Measurements from ENCODE around the gene F8A1.
A peak's percentile ranks its signal among the peaks of the same experiment; 100 is the strongest.
"Not testable (repeated sequence)": the region's sequence is repeated elsewhere in the genome, so short reads cannot be mapped to it uniquely, and the experiment has no call there.

The F8A1 gene

DNA sequence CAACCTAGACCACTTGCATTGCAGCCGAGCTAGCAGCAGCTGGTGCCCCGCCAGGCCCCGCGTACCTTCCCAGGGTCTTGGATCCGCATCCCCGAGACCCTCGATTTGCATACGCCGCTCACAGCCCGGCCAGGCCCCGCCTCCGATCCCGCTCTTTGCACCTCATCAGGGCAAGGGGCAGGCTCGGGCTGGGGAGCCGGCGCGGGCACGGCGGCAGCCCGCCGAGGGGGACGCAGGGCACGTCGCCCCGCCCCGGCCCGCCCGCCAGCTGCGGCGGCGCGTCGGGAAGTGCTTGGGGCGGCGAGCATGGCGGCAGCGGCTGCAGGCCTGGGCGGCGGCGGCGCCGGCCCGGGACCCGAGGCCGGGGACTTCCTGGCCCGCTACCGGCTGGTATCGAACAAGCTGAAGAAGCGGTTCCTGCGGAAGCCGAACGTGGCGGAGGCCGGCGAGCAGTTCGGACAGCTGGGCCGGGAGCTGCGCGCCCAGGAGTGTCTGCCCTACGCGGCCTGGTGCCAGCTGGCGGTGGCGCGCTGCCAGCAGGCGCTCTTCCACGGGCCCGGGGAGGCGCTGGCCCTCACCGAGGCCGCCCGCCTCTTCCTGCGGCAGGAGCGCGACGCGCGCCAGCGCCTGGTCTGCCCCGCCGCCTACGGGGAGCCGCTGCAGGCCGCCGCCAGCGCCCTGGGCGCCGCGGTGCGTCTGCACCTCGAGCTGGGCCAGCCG, at the start of gene F8A1:
TSS of gene F8A1 (plus strand) at position 287 of the 720 bp plus-strand sequence. CDS start at position 307, 20 bp downstream.
- DNase-seq, result peak in 17 of 42 donors; percentile 2 to 48 (median 11)
- intact Hi-C loops (cut with DNase I), result not testable (repeated sequence)

DNA sequence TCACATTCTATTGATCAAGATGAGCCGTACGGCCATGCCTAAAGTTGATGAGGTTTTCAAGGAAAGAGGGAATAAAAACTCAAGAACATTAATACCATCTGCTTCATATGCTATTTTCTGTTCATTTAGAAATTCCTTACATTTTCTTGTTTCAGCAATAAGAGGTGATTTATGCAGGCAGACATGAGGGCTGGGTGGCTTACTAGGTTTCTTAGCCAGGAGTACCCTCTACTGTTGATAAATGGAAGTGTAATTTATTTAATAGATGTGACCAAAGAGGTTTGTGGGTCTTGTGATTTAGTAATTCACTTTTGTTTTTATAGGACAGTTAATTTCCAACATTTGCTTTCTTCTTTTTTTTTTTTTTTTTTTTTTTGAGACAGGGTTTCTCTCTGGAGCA, 45.3 kb upstream of the F8A1 start:
- intact Hi-C loops (cut with DNase I), result no loop called here
- peak in 4 of 42 donors; percentile 6 to 40 (median 20) for DNase-seq

DNA sequence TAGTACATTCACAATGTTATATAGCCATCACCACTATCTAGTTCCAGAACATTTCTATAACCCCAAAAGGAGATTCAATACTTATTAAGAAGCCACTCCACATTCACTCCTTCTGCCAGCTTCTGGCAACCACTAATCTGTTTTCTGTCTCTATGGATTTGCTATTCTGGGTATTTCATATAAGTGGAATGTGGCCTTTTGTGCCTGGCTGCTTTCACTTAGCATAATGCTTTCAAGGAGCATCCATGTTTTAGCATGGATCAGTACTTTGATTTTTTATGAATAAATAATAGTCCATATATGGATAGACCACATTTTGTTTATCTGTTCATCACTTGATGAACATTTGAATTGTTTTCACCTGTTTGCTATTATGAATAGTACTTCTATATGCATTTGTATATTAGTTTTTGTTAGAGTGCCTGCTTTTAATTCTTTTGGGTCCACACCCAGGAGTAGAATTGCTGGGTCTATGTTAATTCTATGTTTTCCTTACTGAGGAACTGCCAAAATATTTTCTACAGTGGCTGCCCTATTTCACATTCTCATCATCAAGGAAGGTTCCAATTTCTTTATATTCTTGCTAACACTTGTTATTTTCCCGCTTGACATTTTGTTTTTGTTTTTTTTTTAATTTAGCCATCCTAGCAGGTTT, 35.1 kb upstream of the F8A1 start:
- no peak for DNase-seq
- intact Hi-C loops (cut with DNase I), result no loop called here

DNA sequence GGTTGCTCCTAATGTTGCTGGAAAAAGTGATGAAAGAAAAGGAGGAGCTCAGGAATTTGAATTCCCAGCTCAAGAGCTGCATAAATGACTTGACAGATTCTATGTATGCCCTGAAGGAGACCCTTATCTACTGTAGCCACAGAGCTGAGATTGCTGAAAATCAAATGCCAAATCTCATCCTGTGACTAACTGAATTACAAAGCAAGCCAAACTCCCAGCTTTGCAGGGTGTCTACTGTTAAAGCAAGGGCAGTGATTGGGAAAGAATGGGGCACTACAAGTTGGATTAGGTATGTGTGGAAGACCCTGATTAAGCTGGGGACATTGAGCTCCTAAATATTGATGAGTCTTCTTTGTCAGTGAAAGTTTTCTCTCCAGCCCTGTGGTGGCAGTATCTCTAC, 30.9 kb upstream of the F8A1 start:
- intact Hi-C loops (cut with DNase I), result no loop called here
- DNase-seq, result no peak

DNA sequence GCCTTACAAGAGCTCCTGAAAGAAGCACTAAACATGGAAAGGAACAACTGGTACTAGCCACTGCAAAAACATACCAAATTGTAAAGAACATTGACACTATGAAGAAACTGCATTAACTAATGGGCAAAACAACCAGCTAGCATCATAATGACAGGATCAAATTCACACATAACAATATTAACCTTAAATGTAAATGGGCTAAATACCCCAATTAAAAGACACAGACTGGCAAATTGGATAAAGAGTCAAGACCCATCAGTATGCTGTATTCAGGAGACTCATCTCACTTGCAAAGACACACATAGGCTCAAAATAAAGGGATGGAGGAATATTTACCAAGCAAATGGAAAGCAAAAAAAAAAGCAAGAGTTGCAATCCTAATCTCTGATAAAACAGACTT, 17.6 kb upstream of the F8A1 start:
- DNase-seq; intact Hi-C loops (cut with DNase I): not testable (repeated sequence)

DNA sequence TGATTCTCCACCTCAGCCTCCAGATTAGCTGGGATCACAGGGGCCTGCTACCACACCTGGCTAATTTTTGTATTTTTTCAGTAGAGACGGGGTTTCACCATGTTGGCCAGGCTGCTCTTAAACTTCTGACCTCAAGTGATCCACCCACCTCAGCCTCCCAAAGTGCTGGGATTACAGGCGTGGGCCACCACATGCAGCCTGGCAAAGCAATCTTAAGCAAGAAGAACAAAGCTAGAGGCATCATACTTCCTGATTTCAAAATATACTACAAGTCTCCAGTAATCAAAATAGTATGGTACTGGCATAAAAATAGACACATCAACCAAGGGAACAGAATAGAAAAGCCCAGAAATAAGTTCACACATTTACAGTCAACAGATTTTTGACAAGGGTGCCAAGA, 12.8 kb upstream of the F8A1 start:
- no peak for DNase-seq
- intact Hi-C loops (cut with DNase I), result no loop called here

DNA sequence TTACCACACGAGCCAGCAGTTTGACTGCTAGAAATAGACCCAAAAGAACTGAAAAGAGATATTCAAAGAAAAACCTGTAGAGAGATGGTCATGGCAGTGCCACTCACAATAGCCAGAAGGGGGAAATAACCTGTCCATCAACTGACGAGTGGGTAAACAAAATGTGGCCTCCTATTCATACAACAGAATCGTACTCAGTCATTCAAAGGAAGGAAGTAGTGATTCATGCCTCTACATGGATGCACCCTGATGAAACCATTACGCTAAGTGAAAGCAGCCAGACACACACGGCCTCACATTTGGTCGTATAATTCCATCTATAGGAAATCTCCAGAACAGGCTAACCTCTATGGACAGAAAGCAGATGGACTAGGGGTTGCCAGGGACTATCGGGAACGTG, 2.1 kb upstream of the F8A1 start:
- DNase-seq; intact Hi-C loops (cut with DNase I): not testable (repeated sequence)

DNA sequence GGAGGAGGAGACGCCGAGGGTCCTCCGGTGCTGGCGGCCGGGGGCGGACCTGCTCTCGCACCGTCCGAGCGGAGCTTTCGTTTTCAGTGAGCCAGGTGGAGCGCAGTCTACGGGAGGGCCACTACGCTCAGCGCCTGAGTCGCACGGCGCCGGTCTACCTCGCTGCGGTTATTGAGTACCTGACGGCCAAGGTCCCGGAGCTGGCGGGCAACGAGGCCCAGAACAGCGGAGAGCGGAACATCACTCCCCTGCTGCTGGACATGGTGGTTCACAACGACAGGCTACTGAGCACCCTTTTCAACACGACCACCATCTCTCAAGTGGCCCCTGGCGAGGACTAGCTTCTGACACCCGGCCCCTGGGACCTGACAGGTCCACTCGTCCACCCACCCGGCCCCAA, 1.1 kb upstream of the F8A1 start:
- intact Hi-C loops (cut with DNase I); DNase-seq: not testable (repeated sequence)

DNA sequence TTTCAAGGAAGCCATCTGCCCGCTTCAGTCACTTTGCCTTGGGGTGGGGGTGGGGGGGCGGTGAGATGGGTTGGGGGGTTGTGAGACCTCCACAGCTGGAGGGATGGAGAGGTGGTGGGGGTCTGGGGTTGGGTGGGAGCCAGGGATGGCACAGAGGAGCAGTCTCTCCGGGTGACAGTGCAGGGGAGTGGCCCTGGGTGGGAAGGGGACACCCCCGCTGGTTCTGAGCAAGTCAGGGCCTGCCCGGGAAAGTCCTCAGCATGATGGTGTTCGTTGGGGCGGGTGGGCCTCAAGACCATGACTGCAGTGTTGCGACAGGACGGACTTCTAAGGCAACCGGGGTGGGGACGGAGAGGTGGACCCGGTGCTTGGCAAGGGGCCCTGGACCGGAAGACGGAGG, 606 bp upstream of the F8A1 start:
- DNase-seq; intact Hi-C loops (cut with DNase I): not testable (repeated sequence)

DNA sequence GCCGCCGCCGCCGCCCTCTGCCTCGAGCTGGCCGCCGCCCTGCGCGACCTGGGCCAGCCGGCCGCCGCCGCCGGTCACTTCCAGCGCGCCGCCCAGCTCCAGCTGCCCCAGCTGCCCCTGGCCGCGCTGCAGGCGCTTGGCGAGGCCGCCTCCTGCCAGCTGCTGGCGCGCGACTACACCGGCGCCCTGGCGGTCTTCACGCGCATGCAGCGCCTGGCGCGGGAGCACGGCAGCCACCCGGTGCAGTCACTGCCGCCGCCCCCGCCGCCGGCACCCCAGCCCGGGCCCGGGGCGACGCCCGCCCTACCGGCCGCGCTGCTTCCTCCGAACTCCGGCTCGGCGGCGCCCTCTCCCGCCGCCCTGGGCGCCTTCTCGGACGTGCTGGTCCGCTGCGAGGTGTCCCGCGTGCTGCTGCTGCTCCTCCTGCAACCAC, 650 bp downstream of the F8A1 start:
- DNase-seq; intact Hi-C loops (cut with DNase I): not testable (repeated sequence)

DNA sequence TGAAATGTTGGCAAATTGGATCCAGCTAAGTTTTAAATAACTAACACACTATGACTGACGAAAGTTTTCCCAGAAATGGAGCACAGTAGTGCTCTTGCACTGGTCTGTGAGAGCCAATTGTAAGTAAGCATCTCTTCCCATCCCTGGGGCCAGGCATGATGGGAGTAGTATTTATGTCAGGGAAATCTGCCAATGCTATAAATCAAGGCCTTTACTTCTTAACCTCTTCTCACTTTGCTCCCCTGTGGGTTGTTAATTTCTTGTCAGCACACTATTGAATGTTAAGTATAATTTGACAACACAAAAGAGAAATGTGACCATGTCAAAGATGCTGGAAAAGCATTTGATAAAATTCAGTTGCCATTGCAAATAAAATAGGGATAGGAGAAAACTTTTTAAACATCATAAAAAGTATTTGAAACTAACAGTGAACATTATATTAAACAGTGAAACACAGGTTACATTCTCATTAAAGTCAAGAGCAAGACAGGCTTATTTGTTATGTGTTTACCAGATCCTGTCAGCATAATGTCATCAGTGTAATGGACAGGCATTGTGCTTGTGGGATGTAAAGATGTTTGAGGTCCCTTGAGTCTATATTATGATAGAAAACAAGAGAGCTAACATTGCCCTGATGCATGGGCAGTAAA, 5.0 kb downstream of the F8A1 start:
- DNase-seq, result no peak
- intact Hi-C loops (cut with DNase I), result no loop called here

DNA sequence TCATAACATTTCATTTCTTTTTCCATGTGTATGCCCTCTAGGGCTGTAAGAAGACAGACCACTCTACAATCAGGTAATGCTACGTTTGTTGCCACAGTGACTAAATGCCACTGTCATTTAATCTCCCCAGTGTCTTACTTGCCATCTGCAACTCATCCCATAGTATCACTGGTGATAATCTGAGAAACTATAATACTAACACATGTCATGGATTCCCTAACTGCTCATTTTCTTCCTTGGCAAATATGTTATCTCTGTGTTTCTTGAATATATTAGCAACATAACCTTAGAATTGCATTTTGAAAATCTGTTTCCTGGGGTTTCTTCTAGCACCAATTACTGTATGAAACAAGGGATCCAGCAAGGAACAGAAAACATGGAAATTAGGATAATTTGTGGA, 6.1 kb downstream of the F8A1 start:
- intact Hi-C loops (cut with DNase I), result no loop called here
- DNase-seq, result no peak

DNA sequence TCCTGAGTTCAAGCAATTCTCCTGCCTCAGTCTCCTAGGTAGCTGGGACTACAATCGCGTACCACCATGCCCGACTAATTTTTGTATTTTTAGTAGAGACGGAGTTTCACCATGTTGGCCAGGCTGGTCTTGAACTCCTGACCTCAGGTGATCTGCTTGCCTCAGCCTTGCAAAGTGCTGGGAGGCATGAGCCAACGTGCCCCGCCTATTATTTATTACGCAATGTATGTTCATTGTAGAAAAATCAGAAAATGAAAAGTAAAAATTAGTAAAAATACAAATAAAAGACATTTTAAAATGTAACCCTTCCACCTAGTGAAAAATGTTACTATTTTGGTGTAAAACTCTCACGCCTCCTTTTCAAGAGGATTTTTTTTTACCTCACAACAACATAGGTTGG, 14.2 kb downstream of the F8A1 start:
- intact Hi-C loops (cut with DNase I), result no loop called here

DNA sequence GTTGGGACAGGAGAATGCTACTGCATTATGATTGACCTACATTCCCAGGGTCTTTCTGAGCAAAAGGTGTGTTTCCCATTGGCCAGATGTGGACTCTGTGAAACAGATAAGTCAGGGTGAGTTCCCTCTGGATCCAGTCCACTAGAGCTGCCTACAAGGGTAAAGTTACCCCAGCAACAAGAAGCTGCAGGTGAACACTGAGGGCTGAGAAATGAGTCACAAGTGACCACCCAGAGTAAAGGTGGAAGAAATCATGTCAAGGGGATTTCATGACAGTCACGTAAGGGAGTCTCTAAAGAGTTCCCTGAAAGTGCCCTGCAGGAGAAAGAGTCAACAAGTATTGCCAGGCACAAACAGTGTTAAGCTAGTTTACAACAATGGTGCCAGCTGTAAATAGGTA, 16.3 kb downstream of the F8A1 start:
- intact Hi-C loops (cut with DNase I), result no loop called here
- no peak for DNase-seq

More for the DNA sequence above, 14.2 kb downstream of the F8A1 start:
- DNase-seq, result no peak

DNA sequence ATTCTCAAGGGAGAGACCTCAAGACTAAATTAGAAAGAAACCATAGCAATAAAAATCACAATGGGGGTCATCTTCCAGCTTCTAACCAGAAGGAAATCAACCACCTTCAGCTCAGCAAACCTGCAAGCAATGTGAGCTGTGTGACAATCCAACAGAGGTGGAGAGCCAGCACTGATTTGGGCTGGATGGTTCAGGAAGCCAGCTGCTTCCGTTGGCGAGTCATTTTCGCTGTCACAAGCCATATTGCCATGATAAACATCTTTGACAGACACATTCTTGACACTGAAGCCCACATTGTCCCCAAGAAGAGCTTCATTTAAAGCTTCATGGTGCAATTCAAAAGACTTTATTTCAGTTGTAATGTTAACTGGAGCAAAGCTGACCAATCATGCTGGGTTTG, 22.7 kb downstream of the F8A1 start:
- intact Hi-C loops (cut with DNase I), result no loop called here

DNA sequence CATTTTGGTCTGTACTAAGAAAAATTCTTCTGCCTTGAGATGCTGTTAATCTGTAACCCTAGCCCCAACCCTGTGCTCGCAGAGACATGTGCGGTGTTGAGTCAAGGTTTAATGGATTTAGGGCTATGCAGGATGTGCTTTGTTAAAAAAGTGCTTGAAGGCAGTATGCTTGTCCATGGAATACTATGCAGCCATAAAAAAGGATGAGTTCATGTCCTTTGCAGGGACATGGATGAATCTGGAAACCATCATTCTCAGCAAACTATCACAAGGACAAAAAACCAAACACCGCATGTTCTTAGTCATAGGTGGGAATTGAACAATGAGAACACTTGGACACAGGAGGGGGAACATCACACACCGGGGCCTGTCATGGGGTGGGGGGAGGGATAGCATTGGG, 23.9 kb downstream of the F8A1 start:
- DNase-seq; intact Hi-C loops (cut with DNase I): not testable (repeated sequence)

More for the DNA sequence above, 22.7 kb downstream of the F8A1 start:
- no peak for DNase-seq

DNA sequence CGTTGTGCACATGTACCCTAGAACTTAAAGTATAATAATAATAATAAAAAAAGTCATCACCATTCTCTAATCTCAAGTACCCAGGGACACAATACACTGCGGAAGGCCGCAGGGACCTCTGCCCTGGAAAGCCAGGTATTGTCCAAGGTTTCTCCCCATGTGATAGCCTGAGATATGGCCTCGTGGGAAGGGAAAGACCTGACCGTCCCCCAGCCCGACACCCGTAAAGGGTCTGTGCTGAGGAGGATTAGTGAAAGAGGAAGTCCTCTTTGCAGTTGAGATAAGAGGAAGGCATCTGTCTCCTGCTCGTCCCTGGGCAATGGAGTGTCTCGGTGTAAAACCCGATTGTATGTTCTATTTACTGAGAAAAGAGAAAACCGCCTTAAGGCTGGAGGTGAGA, 24.4 kb downstream of the F8A1 start:
- intact Hi-C loops (cut with DNase I); DNase-seq: not testable (repeated sequence)

DNA sequence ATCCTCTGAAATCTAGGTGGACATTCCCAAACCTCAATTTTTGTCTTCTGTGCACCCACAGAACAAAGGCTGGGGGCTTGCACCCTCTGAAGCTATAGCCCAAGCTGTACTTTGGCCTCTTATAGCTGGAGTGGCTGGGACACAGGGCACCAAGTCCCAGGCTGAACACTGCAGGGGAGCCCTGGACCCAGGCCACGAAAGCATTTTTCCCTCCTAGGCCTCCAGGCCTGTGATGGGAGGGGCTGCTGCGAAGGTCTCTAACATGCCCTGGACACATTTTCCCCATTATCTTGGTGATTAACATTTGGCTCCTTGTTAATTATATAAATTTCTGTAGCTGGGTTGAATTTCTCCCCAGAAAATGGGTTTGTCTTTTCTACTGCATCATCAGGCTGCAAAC, 27.9 kb downstream of the F8A1 start:
- DNase-seq, result no peak
- intact Hi-C loops (cut with DNase I), result no loop called here

DNA sequence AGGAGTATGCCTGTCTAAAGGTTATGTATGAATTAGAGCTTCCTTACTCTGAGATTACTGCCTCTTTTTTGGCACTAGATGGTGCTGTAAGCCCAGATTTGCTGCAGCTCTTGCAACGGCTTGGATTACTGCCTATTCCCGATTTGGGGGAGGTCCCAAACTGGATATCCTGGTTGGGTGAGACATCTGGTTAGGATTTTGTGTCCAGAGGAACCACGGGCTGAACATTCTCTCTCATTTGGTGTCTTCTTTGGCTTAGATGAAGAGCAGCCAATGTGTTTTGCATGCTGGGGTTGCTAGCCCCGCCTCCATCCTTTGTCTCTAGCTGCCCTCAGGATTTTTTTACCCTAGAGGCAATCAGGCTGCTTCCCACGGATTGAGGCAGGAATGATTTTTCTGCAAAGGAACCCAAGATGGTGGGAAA, 31.9 kb downstream of the F8A1 start:
- peak in 40 of 42 donors; percentile 4 to 65 (median 28) for DNase-seq
- intact Hi-C loops (cut with DNase I), result no loop called here

DNA sequence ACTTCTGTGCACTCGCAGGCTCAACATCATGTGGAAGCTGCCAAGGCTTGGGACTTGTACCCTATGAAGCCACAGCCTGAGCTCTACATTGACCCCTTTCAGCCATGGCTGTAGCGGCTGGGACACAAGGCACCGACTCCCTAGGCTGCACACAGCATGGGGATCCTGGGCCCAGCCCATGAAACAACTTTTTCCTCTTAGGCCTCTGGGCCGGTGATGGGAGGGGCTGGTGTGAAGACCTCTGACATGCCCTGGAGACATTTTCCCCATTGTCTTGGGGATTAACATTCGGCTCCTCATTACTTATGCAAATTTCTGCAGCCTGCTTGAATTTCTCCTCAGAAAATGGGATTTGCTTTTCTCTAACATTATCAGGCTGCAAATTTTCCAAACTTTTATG, 38.6 kb downstream of the F8A1 start:
- intact Hi-C loops (cut with DNase I), result not testable (repeated sequence)

More for the DNA sequence above, 38.6 kb downstream of the F8A1 start:
- DNase-seq, result not testable (repeated sequence)

Measured in head of caudate nucleus (tissue), 42 donors.